MCF 10A (cell line): ENCODE results near the gene SPACDR. TPM values are rescaled to one million over a fixed set of nuclear protein-coding genes. Genes with fewer than 3 reads are reported as not detected.
A peak's percentile ranks its signal among the peaks of the same experiment; 100 is the strongest.

Experiments used
- BruUV-seq: library from RNA; stranded (reverse); fragments of 400-500 nt; replicated peaks from 2 replicates; lab custom pipeline; 2021; lab: Mats Ljungman, UMichigan
- CTCF ChIA-PET: fragments of 300-600 bp; sonication (Branson Sonifier 250); formaldehyde crosslinking; extraction: SDS; loops from one replicate; lab custom pipeline; 2021; ENCODE audit warnings: antibody characterized with exemption, inconsistent platforms; lab: Yijun Ruan, JAX
- POLR2A ChIA-PET: fragments of 300-600, 350-650 bp; sonication (Branson Sonifier 250); formaldehyde crosslinking; extraction: SDS; loops from one replicate; lab custom pipeline; 2020; ENCODE audit warnings: antibody characterized with exemption, inconsistent platforms; lab: Yijun Ruan, JAX
- DNase-seq: peaks from one replicate; pipeline ENCODE4 v3.0.0-alpha.2; 2018; ENCODE audit not compliant: unreplicated experiment
- H3K27ac Mint-ChIP-seq: one replicate; pipeline ENCODE4 v1.8.0; 2022; ENCODE audit warnings: mild to moderate bottlenecking, low read depth, mixed read lengths; ENCODE audit not compliant: unreplicated experiment
- H3K27me3 Mint-ChIP-seq: one replicate; pipeline ENCODE4 v1.8.0; 2022; ENCODE audit warnings: mixed read lengths; ENCODE audit not compliant: insufficient read depth, unreplicated experiment
- H3K36me3 Mint-ChIP-seq: one replicate; pipeline ENCODE4 v1.8.0; 2022; ENCODE audit warnings: mild to moderate bottlenecking, moderate library complexity, mixed read lengths; ENCODE audit not compliant: insufficient read depth, unreplicated experiment
- H3K4me1 Mint-ChIP-seq: one replicate; pipeline ENCODE4 v1.8.0; 2022; ENCODE audit warnings: mixed read lengths; ENCODE audit not compliant: insufficient read depth, unreplicated experiment
- H3K4me3 Mint-ChIP-seq: one replicate; pipeline ENCODE4 v1.8.0; 2022; ENCODE audit warnings: mild to moderate bottlenecking, moderate library complexity, mixed read lengths; ENCODE audit not compliant: unreplicated experiment
- H3K9me3 Mint-ChIP-seq: one replicate; pipeline ENCODE4 v1.8.0; 2022; ENCODE audit warnings: mixed read lengths; ENCODE audit not compliant: unreplicated experiment
- intact Hi-C: fragments of 100-400 bp; cut with micrococcal nuclease; formaldehyde crosslinking; loops from 2 replicates; pipeline ENCODE4 v1.14.1; 2022
- total RNA-seq: library from RNA; stranded (reverse); gene quantifications from 2 replicates; pipeline ENCODE4 v1.2.3, GENCODE V29; 2022
- TF ChIP-seq, protein P1 (sequence below): fragments of 200-600 bp; IDR thresholded peaks from one replicate; pipeline ENCODE4 v1.8.0; 2022; ENCODE audit warnings: antibody characterized with exemption, mild to moderate bottlenecking; ENCODE audit not compliant: unreplicated experiment

SPACDR gene
- total RNA-seq, 1 experiment from 2014 or later: 0.49 TPM

DNA sequence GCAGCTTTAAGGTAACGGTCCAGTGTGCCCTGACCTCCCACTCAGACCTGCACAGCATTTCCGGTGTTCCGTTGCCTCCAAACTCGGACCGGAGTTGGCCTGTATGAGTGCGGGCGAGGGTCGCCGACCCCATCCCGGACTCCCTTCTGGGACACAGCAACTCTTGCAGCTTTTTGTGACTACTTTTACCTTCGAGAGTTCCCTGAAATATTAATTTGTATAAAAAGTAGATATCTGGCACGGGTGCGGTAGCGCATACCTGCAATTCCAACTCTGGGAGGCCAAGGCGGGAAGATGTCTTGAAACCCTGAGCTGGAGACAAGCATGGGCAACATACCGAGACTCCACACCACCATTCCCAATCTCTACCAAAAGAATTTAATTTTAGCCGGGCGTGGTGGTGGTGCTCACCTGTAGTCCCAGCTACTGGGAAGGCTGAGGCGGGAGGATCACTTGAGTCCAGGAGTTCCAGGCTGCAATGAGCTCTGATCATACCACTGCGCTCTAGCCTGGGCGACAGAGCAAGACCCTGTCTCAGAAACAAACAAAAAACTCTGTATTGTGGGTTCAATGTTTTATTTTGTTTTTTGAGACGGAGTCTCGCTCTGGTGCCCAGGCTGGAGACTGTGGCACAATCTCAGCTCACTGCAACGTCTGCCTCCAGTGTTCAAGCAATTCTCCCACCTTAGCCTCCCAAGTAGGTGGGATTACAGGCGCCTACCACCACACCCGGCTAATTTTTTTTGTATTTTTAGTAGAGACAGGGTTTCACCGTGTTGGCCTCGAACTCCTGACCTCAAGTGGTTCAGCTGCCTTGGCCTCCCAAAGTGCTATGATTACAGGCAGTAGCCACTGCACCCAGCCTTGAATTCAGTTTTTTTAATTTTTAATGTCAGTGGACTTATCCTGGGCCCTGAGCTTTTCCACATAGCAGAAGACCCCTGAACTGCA is 26.6 kb downstream of the SPACDR start:
- BruUV-seq: no TSS peak
- intact Hi-C loops: no loop called here
- H3K9me3 Mint-ChIP-seq: no peaks in the 10 kb centered on the region
- ChIA-PET CTCF (interaction anchor here (0.6 to 2.2 kb wide), 8 partner anchors 13 to 918 kb away, joined by 3 to 10 read pairs (median 3); partner anchors contain the start of gene SLC12A9), POLR2A (interaction anchor here (0.6 to 5.2 kb wide), 16 partner anchors 8 to 624 kb away, joined by 3 to 27 read pairs (median 4); partner anchors contain the start of genes FBXO24, GNB2, LRCH4 and MEPCE)
- peak overlapping the region; percentile 95 for H3K4me3 Mint-ChIP-seq
- H3K27ac Mint-ChIP-seq: peak overlapping the region; percentile 96
- peaks cover 24% of the 10 kb centered on the region for H3K4me1 Mint-ChIP-seq
- no peaks in the 10 kb centered on the region for H3K27me3 Mint-ChIP-seq
- TF ChIP-seq, protein P1, sequence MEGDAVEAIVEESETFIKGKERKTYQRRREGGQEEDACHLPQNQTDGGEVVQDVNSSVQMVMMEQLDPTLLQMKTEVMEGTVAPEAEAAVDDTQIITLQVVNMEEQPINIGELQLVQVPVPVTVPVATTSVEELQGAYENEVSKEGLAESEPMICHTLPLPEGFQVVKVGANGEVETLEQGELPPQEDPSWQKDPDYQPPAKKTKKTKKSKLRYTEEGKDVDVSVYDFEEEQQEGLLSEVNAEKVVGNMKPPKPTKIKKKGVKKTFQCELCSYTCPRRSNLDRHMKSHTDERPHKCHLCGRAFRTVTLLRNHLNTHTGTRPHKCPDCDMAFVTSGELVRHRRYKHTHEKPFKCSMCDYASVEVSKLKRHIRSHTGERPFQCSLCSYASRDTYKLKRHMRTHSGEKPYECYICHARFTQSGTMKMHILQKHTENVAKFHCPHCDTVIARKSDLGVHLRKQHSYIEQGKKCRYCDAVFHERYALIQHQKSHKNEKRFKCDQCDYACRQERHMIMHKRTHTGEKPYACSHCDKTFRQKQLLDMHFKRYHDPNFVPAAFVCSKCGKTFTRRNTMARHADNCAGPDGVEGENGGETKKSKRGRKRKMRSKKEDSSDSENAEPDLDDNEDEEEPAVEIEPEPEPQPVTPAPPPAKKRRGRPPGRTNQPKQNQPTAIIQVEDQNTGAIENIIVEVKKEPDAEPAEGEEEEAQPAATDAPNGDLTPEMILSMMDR: no peak
- DNase-seq: no peak
- H3K36me3 Mint-ChIP-seq: peaks cover 40% of the 10 kb centered on the region

DNA sequence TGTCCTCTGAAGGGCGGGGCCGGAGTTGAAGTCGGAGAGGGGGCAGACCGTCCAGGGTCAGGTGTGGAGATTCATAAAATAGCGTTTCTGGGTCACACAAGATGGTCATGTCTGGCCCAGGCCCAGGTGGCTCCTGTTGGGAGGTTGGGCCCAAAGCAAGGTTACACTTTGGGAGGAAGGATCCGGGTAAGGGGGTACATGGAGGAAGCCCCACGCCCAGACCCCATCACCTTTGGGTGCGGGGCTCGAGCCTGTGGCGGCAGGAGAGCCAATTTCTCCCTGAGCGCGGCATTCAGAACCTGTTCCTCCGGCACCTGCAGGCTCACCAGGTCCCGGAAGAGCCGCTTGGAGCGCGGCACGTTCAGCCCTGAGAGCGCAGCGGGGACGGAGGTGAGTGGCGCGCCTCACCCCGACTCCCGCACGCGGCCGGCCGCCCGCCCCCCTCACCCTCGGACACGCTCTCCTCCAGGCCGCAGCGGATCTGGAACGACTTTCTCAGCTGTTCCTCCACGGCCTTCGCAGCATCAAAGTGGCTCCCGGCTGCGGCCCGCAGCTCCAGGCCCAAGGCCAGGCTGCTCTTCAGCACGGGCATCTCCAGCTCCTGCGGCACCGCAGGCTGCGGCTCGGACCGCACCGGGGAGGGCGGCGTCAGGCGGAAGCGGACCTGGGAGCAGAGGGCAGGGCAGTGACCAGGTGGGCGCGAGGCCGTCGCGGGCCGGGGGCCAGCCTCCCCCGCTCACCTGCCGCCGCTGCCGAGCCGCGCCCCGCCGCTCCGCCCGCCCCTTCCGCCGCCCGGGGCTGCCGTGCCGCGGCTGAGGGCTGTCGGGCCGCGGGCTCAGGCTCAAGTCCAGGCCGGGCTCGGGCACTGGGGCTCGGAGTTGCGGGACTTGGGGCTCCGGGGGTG is 28.4 kb downstream of the SPACDR start:
- H3K4me3 Mint-ChIP-seq: peak overlapping the region; percentile 95
- peaks cover 36% of the 10 kb centered on the region for H3K4me1 Mint-ChIP-seq
- H3K27ac Mint-ChIP-seq: peak overlapping the region; percentile 96
- BruUV-seq: TSS peak; percentile 47
- H3K27me3 Mint-ChIP-seq: no peaks in the 10 kb centered on the region
- DNase-seq: peak; percentile 38
- CTCF ChIA-PET: interaction anchor here (0.6 to 2.2 kb wide), 6 partner anchors 15 to 290 kb away, joined by 3 to 10 read pairs (median 4); no protein-coding TSS in a partner anchor
- intact Hi-C loops: no loop called here
- TF ChIP-seq, protein P1: no peak
- POLR2A ChIA-PET: interaction anchor here (0.7 to 5.2 kb wide), 10 partner anchors 7 to 454 kb away, joined by 3 to 27 read pairs (median 4); partner anchors contain the start of genes MEPCE, MOSPD3, UFSP1 and ZCWPW1
- no peaks in the 10 kb centered on the region for H3K9me3 Mint-ChIP-seq
- H3K36me3 Mint-ChIP-seq: peaks cover 46% of the 10 kb centered on the region

DNA sequence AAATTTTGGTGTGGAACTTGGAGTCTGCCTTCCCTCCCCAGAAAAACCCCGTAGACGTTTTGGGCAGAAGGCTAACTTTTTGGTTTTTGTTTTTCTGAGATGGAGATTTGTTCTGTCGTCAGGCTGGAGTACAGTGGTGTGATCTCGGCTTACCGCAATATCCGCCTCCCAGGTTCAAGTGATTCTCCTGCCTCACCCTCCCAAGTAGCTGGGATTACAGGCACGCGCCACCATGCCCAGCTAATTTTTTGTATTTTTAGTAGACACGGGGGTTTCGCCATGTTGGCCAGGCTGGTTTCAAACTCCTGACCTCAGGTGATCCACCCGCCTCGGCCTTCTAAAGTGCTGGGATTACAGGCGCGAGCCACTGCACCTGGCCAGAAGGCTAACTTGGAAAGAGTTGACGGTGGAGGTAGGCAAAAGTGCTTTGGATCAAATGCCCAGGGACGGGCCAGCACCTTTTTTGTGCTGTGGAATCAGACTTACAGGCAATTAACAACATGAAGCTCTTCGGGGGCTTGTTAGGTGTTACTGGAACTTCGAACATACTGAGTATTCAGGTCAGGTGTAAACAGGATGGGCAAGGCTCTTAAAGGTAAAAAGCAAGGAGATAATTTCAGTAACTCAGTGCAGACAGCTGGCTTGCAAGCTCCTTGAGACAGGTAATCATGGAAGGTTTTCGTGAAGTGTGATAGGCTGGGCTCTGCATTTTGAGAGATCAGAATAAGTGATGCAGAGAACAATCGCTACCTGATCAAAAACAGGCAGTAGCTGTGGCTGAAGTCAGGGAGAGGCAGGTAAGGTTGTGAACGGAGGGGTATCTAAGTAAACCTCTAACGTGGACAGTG is 29.5 kb downstream of the SPACDR start:
- POLR2A ChIA-PET: interaction anchor here (1.4 to 4.2 kb wide), 3 partner anchors 16 to 455 kb away, joined by 3 to 27 read pairs (median 5); partner anchors contain the start of genes FBXO24 and UFSP1
- Mint-ChIP-seq H3K36me3 (peaks cover 51% of the 10 kb centered on the region), H3K9me3 (no peaks in the 10 kb centered on the region), H3K4me1 (peaks cover 36% of the 10 kb centered on the region), H3K4me3 (peak overlapping the region; percentile 95), H3K27me3 (no peaks in the 10 kb centered on the region), H3K27ac (peak overlapping the region; percentile 96)
- CTCF ChIA-PET: interaction anchor here (0.5 to 1.6 kb wide), 5 partner anchors 16 to 460 kb away, joined by 3 to 5 read pairs (median 3); partner anchors contain the start of gene TSC22D4
- DNase-seq: no peak
- intact Hi-C loops: no loop called here
- BruUV-seq: no TSS peak
- TF ChIP-seq, protein P1: no peak
